AG04450 (cell line): ENCODE measurements around the gene SRRM4. TPM values are rescaled to one million over a fixed set of nuclear protein-coding genes. Genes with fewer than 3 reads are reported as not detected.
A peak's percentile ranks its signal among the peaks of the same experiment; 100 is the strongest.

ENCODE experiments used
- CTCF ChIA-PET: fragments of 300-600, 350-600 bp; formaldehyde crosslinking; extraction: SDS; loops from one replicate; lab custom pipeline; 2022; ENCODE audit warnings: antibody characterized with exemption, inconsistent platforms; lab: Charles Lee
- POLR2A ChIA-PET: fragments of 350-600 bp; formaldehyde crosslinking; extraction: SDS; loops from one replicate; lab custom pipeline; 2021; ENCODE audit warnings: antibody characterized with exemption, inconsistent platforms; lab: Yijun Ruan, JAX
- DNase-seq: peaks from one replicate; pipeline ENCODE4 v3.0.0-alpha.2; 2011; ENCODE audit warnings: low read depth, low spot score
- H3K27ac ChIP-seq: one replicate; pipeline ENCODE4 v1.5.1; 2012; ENCODE audit warnings: low read depth, low read length, control low read depth
- H3K27me3 ChIP-seq: one replicate; pipeline ENCODE4 v1.6.0; 2012; ENCODE audit warnings: low read length; ENCODE audit not compliant: control insufficient read depth, insufficient read depth
- H3K4me3 ChIP-seq: 2 replicates; pipeline ENCODE4 v1.5.1; 2011; ENCODE audit warnings: mild to moderate bottlenecking, low read depth, low read length, control low read depth
- H3K9me3 ChIP-seq: 2 replicates; pipeline ENCODE4 v1.5.1; 2012; ENCODE audit warnings: low read length; ENCODE audit not compliant: control insufficient read depth, insufficient read depth
- polyA plus RNA-seq: library from polyadenylated mRNA; depleted of rRNA; stranded (reverse); fragments of >200 nt; gene quantifications from 2 replicates; pipeline ENCODE4 v1.2.3, GENCODE V29; 2011
- TF ChIP-seq, protein P1 (sequence below): IDR thresholded peaks from 2 replicates; pipeline ENCODE4 v1.5.1; 2011; ENCODE audit warnings: low read depth, low read length, control low read depth, inconsistent platforms

The SRRM4 gene
- polyA plus RNA-seq, 1 experiment = not detected

GRCh38 chr12:119151445-119152026, 170.2 kb downstream of the SRRM4 start:
- no peak for DNase-seq
- TF ChIP-seq, protein P1, sequence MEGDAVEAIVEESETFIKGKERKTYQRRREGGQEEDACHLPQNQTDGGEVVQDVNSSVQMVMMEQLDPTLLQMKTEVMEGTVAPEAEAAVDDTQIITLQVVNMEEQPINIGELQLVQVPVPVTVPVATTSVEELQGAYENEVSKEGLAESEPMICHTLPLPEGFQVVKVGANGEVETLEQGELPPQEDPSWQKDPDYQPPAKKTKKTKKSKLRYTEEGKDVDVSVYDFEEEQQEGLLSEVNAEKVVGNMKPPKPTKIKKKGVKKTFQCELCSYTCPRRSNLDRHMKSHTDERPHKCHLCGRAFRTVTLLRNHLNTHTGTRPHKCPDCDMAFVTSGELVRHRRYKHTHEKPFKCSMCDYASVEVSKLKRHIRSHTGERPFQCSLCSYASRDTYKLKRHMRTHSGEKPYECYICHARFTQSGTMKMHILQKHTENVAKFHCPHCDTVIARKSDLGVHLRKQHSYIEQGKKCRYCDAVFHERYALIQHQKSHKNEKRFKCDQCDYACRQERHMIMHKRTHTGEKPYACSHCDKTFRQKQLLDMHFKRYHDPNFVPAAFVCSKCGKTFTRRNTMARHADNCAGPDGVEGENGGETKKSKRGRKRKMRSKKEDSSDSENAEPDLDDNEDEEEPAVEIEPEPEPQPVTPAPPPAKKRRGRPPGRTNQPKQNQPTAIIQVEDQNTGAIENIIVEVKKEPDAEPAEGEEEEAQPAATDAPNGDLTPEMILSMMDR = no peak
- POLR2A ChIA-PET = no interaction called here

GRCh38 chr12:119153477-119154434, 172.4 kb downstream of the SRRM4 start:
- TF ChIP-seq, protein P1 = no peak
- H3K27me3 ChIP-seq = peaks cover 3% of the 10 kb centered on the region
- no peak overlapping the region for H3K27ac ChIP-seq
- ChIA-PET CTCF (interaction anchor here (0.7 to 1.1 kb wide), 2 partner anchors 28 to 391 kb away, joined by 3 to 4 read pairs; no protein-coding TSS in a partner anchor), POLR2A (no interaction called here)
- H3K4me3 ChIP-seq = peak overlapping the region; percentile 13
- peaks cover 23% of the 10 kb centered on the region for H3K9me3 ChIP-seq
- no peak for DNase-seq

More at GRCh38 chr12:119151445-119152026, 170.2 kb downstream of the SRRM4 start:
- CTCF ChIA-PET = interaction anchor here (0.6 kb wide), 1 partner anchor 713 kb away, joined by 8 read pairs; no protein-coding TSS in a partner anchor
- Histone ChIP-seq H3K9me3 (peaks cover 21% of the 10 kb centered on the region), H3K27ac (no peak overlapping the region), H3K4me3 (no peak overlapping the region), H3K27me3 (no peaks in the 10 kb centered on the region)

GRCh38 chr12:119154435-119154818, 173.1 kb downstream of the SRRM4 start:
- TF ChIP-seq, protein P1 = no peak
- DNase-seq = no peak
- peaks cover 3% of the 10 kb centered on the region for H3K27me3 ChIP-seq
- H3K9me3 ChIP-seq = peaks cover 23% of the 10 kb centered on the region
- ChIA-PET CTCF (no interaction called here), POLR2A (no interaction called here)
- H3K4me3 ChIP-seq = no peak overlapping the region
- H3K27ac ChIP-seq = no peak overlapping the region

DNA sequence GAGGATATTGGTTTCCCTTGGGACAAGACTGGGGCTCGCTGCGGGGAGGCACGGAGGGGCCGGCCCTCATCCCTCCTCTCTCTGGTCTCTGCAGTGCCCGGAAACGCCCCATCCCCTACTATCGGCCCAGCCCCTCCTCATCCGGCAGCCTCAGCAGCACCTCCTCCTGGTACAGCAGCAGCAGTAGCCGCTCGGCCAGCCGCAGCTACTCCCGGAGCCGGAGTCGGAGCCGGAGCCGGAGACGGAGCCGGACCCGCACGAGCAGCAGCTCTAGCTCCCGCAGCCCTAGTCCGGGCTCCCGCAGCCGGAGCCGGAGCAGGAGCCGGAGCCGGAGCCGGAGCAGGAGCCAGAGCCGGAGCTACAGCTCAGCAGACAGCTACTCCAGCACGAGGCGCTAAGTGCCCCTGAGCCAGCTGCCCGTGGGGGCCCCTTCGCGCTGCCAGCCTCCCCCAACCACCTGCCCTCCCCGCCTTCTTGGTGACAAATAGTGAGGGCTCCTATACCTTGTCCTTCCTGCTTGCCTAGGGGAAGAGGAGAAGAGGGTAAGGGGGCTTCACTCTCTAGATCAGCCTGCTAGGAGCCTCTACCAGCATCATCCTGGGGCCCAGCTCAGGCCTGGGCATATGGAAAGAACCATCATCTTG, 175.2 kb downstream of the SRRM4 start:
- Histone ChIP-seq H3K9me3 (peaks cover 17% of the 10 kb centered on the region), H3K4me3 (no peak overlapping the region), H3K27ac (no peak overlapping the region), H3K27me3 (peaks cover 3% of the 10 kb centered on the region)
- DNase-seq = no peak
- ChIA-PET CTCF (no interaction called here), POLR2A (no interaction called here)
- TF ChIP-seq, protein P1 = 0 out of 2 replicates have a peak, but pooled peaks have one; percentile 2
